ENCODE data around the gene OSBPL8. TPM values are rescaled to one million over a fixed set of nuclear protein-coding genes. Genes with fewer than 3 reads are reported as not detected.

Gene OSBPL8
- total and polyA plus RNA-seq, 2 donors (not counting 1 experiment from before 2014, with no cell fraction given): 11.1 to 112 TPM

DNA sequence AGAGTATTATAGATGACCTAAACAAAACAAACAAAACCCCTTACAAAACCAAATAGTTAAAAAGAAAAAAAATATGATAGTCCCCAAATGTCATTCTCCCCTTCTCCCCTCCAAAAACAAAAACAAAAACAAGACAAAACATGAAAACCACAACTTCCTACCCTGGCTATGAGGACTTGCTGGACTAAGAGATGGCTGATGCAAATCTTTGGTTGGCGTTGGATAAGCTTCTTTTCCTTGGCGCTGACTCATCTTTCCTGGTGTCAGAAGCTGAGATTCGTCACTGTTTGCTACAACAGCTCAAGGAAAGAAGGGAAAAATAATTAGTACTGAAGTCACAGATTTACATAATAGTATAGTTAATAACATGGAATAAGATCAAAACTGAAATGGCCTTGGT lies 108.9 kb downstream of the OSBPL8 start:
- H3K27ac ChIP-seq (ENCODE audit: low read length in 2 of 2): no peak overlapping the region
- TF ChIP-seq, protein P1, sequence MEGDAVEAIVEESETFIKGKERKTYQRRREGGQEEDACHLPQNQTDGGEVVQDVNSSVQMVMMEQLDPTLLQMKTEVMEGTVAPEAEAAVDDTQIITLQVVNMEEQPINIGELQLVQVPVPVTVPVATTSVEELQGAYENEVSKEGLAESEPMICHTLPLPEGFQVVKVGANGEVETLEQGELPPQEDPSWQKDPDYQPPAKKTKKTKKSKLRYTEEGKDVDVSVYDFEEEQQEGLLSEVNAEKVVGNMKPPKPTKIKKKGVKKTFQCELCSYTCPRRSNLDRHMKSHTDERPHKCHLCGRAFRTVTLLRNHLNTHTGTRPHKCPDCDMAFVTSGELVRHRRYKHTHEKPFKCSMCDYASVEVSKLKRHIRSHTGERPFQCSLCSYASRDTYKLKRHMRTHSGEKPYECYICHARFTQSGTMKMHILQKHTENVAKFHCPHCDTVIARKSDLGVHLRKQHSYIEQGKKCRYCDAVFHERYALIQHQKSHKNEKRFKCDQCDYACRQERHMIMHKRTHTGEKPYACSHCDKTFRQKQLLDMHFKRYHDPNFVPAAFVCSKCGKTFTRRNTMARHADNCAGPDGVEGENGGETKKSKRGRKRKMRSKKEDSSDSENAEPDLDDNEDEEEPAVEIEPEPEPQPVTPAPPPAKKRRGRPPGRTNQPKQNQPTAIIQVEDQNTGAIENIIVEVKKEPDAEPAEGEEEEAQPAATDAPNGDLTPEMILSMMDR (IDR thresholded peaks at IDR 0.05): no peak
- no peak for TF ChIP-seq EZH2 (IDR thresholded peaks at IDR 0.05; ENCODE audit: borderline replicate concordance, insufficient read depth, low read depth, low read length, poor library complexity, severe bottlenecking)
- no peak overlapping the region for H3K9ac ChIP-seq (ENCODE audit: low read length)
- peaks cover 0 to 19% of the 10 kb centered on the region in 2 experiments for H3K36me3 ChIP-seq (replicated peaks in 1 of 2; ENCODE audit: control extremely low read depth in 1 of 2, control insufficient read depth in 1 of 2, extremely low read depth in 1 of 2, insufficient read depth in 2 of 2, low read length in 1 of 2)
- intact Hi-C loops (cut with micrococcal nuclease): loop anchor here (5.0 kb wide), 1 partner anchor 33 kb away; no protein-coding TSS in a partner anchor
- ATAC-seq (ENCODE audit: low read depth) (no peak), DNase-seq (no peak)
- H3K27me3 ChIP-seq (replicated peaks in 1 of 4; ENCODE audit: control extremely low read depth in 1 of 4, control insufficient read depth in 3 of 4, insufficient read depth in 4 of 4, low read length in 3 of 4): no peaks in the 10 kb centered on the region
- no peak overlapping the region for H3K4me2 ChIP-seq (replicated peaks; ENCODE audit: low read depth, low read length, poor library complexity, severe bottlenecking)
- H2AFZ ChIP-seq (ENCODE audit: insufficient read depth, low read depth, low read length, poor library complexity, severe bottlenecking): no peak overlapping the region
- POLR2A ChIA-PET: no interaction called here
- no CpG with 5 or more reads among the region's 3 CpGs for WGBS (ENCODE audit: insufficient coverage)
- Mint-ChIP-seq H3K27me3 (no peaks in the 10 kb centered on the region), H3K9me3 (ENCODE audit: insufficient read depth) (no peaks in the 10 kb centered on the region), H3K27ac (no peak overlapping the region), H3K4me3 (no peak overlapping the region), H3K4me1 (peaks cover 9% of the 10 kb centered on the region)
- peaks cover 6% of the 10 kb centered on the region for H4K20me1 ChIP-seq (ENCODE audit: control insufficient read depth, insufficient read depth, low read length, poor library complexity, severe bottlenecking)
- CTCF ChIA-PET: no interaction called here
- peaks cover 56% of the 10 kb centered on the region for H3K79me2 ChIP-seq (ENCODE audit: control insufficient read depth, insufficient read depth, low read length)
- H3K9me3 ChIP-seq (ENCODE audit: control extremely low read depth in 1 of 3, control insufficient read depth in 2 of 3, insufficient read depth in 1 of 3, low read length in 2 of 3): no peaks in the 10 kb centered on the region
- H3K4me1 ChIP-seq (ENCODE audit: control insufficient read depth in 2 of 2, insufficient read depth in 2 of 2, low read length in 2 of 2): no peaks in the 10 kb centered on the region
- no peak overlapping the region for H3K4me3 ChIP-seq (ENCODE audit: control extremely low read depth in 1 of 5, extremely low read depth in 1 of 5, insufficient read depth in 1 of 5, low read depth in 2 of 5, low read length in 4 of 5)

DNA sequence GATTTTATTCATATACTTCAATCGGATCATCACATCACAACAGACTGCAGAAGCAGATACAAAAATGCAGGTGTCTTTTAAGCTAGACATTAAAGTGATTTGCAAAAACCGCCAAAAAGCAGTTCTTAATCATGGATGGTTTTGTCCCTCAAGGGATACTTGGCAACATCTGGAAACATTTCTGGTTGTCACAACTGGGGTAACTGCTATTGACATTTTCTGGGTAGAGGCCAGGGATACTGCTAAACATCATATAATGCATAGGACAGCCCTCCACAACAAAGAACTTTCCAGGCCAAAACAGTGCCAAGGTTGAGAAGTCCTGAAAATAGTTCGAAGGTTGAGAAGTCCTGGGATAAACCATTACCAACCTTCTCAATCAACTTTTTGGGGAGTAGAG lies 109.6 kb downstream of the OSBPL8 start:
- no peak overlapping the region for H2AFZ ChIP-seq (ENCODE audit: insufficient read depth, low read depth, low read length, poor library complexity, severe bottlenecking)
- H4K20me1 ChIP-seq (ENCODE audit: control insufficient read depth, insufficient read depth, low read length, poor library complexity, severe bottlenecking): peaks cover 8% of the 10 kb centered on the region
- WGBS (ENCODE audit: insufficient coverage): 86% methylated on average over 1 of the region's 3 CpGs
- Mint-ChIP-seq H3K27ac (no peak overlapping the region), H3K9me3 (ENCODE audit: insufficient read depth) (no peaks in the 10 kb centered on the region), H3K27me3 (no peaks in the 10 kb centered on the region), H3K4me3 (no peak overlapping the region), H3K4me1 (peaks cover 14% of the 10 kb centered on the region)
- no peak overlapping the region for H3K27ac ChIP-seq (ENCODE audit: low read length in 2 of 2)
- POLR2A ChIA-PET: no interaction called here
- no peaks in the 10 kb centered on the region for H3K27me3 ChIP-seq (replicated peaks in 1 of 4; ENCODE audit: control extremely low read depth in 1 of 4, control insufficient read depth in 3 of 4, insufficient read depth in 4 of 4, low read length in 3 of 4)
- peaks cover 56% of the 10 kb centered on the region for H3K79me2 ChIP-seq (ENCODE audit: control insufficient read depth, insufficient read depth, low read length)
- H3K4me3 ChIP-seq (ENCODE audit: control extremely low read depth in 1 of 5, extremely low read depth in 1 of 5, insufficient read depth in 1 of 5, low read depth in 2 of 5, low read length in 4 of 5): no peak overlapping the region
- peaks cover 0 to 19% of the 10 kb centered on the region in 2 experiments for H3K36me3 ChIP-seq (replicated peaks in 1 of 2; ENCODE audit: control extremely low read depth in 1 of 2, control insufficient read depth in 1 of 2, extremely low read depth in 1 of 2, insufficient read depth in 2 of 2, low read length in 1 of 2)
- TF ChIP-seq, protein P1 (IDR thresholded peaks at IDR 0.05): no peak
- no peak for TF ChIP-seq EZH2 (IDR thresholded peaks at IDR 0.05; ENCODE audit: borderline replicate concordance, insufficient read depth, low read depth, low read length, poor library complexity, severe bottlenecking)
- peaks cover 0 to 3% of the 10 kb centered on the region in 2 donors for H3K4me1 ChIP-seq (ENCODE audit: control insufficient read depth in 2 of 2, insufficient read depth in 2 of 2, low read length in 2 of 2)
- DNase-seq (no peak), ATAC-seq (ENCODE audit: low read depth) (no peak)
- intact Hi-C loops (cut with micrococcal nuclease): loop anchor here (5.0 kb wide), 1 partner anchor 33 kb away; no protein-coding TSS in a partner anchor
- no peaks in the 10 kb centered on the region for H3K9me3 ChIP-seq (ENCODE audit: control extremely low read depth in 1 of 3, control insufficient read depth in 2 of 3, insufficient read depth in 1 of 3, low read length in 2 of 3)
- H3K4me2 ChIP-seq (replicated peaks; ENCODE audit: low read depth, low read length, poor library complexity, severe bottlenecking): no peak overlapping the region
- H3K9ac ChIP-seq (ENCODE audit: low read length): no peak overlapping the region
- CTCF ChIA-PET: no interaction called here

Measured in B cell (primary cell).